ENCODE data around the gene SLC37A3. TPM values are rescaled to one million over a fixed set of nuclear protein-coding genes. Genes with fewer than 3 reads are reported as not detected.

Gene SLC37A3
- total RNA-seq: 10 to 100 TPM; 28.7 to 36.2 (median 29.9) TPM

DNA sequence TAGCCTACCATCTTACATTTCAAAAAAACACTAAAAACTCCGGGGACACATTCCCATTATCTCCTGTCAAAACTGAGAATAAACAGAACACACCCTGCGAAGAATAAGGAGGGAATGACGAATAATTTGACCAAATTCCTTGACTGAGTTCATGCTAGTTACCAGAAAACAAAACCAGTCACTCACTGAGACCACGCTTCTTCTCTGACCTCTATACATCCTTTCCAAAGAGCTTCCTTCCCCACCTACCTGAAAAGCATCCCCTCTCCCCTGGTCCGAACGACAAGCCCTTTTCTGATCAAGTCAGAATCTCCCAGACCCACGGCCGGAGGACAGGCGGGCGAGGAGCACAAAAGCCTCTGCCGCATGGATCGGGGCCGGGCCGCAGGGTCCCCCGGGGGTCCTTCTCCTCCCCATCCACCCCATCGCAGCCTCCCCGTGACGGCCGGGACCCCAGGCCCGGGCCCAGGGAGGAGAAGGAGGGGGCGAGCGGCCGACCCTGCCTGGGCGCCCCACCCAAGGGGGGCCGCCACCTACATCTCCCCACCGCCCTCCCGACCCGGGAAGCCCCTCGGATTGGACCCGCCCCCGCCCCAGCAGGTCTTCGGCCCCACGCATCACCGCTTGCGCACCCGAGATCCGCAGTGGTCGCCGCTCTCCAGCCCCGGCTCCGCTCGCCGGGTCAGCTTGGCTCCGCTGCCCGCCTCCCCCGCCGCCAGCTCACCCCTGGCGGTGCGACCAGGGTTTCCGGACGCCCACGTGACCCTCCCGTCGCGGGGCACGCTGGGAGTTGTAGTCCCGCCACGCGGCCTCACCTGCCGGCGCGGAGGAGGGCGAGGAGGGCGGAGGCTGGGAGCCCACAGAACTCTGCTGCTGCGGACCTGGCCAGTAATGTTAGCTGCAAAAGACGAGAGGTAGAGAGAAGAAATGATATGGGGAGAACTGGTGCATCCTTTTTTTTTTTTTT, at the start of gene SLC37A3:
Gene SLC37A3 (minus strand): TSS at position 747 of the 967 bp plus-strand sequence. CDS start 16,004 bp downstream, outside the sequence.
- WGBS, 2 donors: 1% methylated on average over 44 to 59 of the region's 66 CpGs
- intact Hi-C loops (cut with DNase I; ENCODE audit: low total_unique reads): no loop called here
- peak; percentile 76 to 96 for DNase-seq (ENCODE audit: low spot score in 2 of 2)
- no peak for TF ChIP-seq POLR2A (IDR thresholded peaks at IDR 0.05)
- TF ChIP-seq, protein P1, sequence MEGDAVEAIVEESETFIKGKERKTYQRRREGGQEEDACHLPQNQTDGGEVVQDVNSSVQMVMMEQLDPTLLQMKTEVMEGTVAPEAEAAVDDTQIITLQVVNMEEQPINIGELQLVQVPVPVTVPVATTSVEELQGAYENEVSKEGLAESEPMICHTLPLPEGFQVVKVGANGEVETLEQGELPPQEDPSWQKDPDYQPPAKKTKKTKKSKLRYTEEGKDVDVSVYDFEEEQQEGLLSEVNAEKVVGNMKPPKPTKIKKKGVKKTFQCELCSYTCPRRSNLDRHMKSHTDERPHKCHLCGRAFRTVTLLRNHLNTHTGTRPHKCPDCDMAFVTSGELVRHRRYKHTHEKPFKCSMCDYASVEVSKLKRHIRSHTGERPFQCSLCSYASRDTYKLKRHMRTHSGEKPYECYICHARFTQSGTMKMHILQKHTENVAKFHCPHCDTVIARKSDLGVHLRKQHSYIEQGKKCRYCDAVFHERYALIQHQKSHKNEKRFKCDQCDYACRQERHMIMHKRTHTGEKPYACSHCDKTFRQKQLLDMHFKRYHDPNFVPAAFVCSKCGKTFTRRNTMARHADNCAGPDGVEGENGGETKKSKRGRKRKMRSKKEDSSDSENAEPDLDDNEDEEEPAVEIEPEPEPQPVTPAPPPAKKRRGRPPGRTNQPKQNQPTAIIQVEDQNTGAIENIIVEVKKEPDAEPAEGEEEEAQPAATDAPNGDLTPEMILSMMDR (IDR thresholded peaks at IDR 0.05): no peak
- H3K4me3 ChIP-seq (ENCODE audit: low read depth, poor library complexity, severe bottlenecking): peak within 1 kb of the TSS; percentile 95

DNA sequence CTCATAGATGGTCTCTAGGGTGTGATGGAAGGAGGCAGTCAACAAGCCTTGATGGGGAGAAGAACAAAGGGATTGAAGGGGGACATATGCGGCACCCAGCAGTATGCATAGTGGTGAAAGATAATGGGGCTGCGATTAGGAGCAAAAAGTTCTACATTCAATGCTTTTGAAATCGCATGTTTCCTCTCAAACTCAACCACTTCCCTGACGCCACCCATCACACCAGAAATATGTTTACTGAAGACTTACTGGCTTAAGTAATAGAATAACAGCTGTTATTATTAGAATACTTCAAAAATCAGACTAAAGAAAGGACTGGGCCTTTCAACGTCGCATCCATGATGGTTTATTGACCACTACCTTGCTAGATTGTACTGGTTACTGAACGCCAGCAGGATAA, 49.5 kb upstream of the SLC37A3 start:
- intact Hi-C loops (cut with DNase I; ENCODE audit: low total_unique reads): no loop called here
- no peak for TF ChIP-seq POLR2A (IDR thresholded peaks at IDR 0.05)
- TF ChIP-seq, protein P1 (IDR thresholded peaks at IDR 0.05): no peak
- DNase-seq (ENCODE audit: low spot score in 2 of 2): no peak
- H3K4me3 ChIP-seq (ENCODE audit: low read depth, poor library complexity, severe bottlenecking): no peak overlapping the region
- WGBS, 2 donors: 90 to 93% methylated on average over 7 of the region's 7 CpGs

- no peak overlapping the region for H3K4me3 ChIP-seq (ENCODE audit: low read depth, poor library complexity, severe bottlenecking)
- intact Hi-C loops (cut with DNase I; ENCODE audit: low total_unique reads): no loop called here
- 90 to 97% methylated on average over 11 of the region's 11 CpGs for WGBS, 2 donors
- DNase-seq (ENCODE audit: low spot score in 2 of 2): no peak
- TF ChIP-seq POLR2A (IDR thresholded peaks at IDR 0.05): no peak
- TF ChIP-seq, protein P1 (IDR thresholded peaks at IDR 0.05): no peak
Observed at GRCh38 chr7:140446467-140446866, 48.1 kb upstream of the SLC37A3 start.

DNA sequence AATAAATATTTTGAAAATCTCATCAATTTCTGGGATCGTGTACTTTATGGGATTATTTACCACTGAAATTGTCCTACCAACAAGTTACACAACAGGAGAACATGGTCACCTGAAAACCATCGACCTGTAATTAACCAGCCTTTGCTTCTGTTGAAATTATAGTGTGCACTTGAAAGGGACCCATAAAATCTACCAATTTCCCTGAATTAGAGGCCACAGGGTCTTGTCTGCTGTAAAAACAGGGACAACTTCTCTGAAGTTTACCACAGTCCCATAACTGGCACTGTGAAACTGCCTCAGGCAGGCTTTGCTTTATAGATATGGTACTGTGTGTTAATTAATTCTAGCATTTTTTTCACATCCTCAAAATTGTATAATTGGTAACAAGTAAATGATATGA, 43.2 kb upstream of the SLC37A3 start:
- WGBS, 2 donors: 67 to 69% methylated on average over 2 of the region's 2 CpGs
- intact Hi-C loops (cut with DNase I; ENCODE audit: low total_unique reads): no loop called here
- no peak for DNase-seq (ENCODE audit: low spot score in 2 of 2)
- TF ChIP-seq, protein P1 (IDR thresholded peaks at IDR 0.05): no peak
- no peak for TF ChIP-seq POLR2A (IDR thresholded peaks at IDR 0.05)
- H3K4me3 ChIP-seq (ENCODE audit: low read depth, poor library complexity, severe bottlenecking): no peak overlapping the region

DNA sequence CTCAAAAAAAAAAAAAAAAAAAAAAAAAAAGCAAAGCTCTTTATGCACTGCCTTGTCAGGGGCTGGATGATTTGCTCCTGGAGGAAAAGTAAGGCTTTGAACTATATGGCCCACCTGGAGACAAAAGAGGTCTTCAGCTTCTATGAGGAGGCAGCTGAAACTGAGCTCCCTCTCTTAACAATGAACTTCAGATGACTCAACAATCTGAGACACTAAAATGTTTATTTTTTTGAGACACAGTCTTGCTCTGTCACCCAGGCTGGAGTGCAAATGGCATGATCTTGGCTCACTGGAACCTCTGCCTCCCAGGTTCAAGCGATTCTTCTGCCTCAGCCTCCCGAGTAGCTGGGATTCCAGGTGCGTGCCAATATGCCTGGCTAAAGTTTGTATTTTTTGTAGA, 42.3 kb upstream of the SLC37A3 start:
- 90 to 93% methylated on average over 3 of the region's 3 CpGs for WGBS, 2 donors
- intact Hi-C loops (cut with DNase I; ENCODE audit: low total_unique reads): no loop called here
- no peak for DNase-seq (ENCODE audit: low spot score in 2 of 2)
- no peak overlapping the region for H3K4me3 ChIP-seq (ENCODE audit: low read depth, poor library complexity, severe bottlenecking)
- no peak for TF ChIP-seq POLR2A (IDR thresholded peaks at IDR 0.05)
- TF ChIP-seq, protein P1 (IDR thresholded peaks at IDR 0.05): no peak
